Measurements from ENCODE around the gene CHRNE. TPM values are rescaled to one million over a fixed set of nuclear protein-coding genes. Genes with fewer than 3 reads are reported as not detected.

CHRNE gene
- total RNA-seq, 6 experiments from 2014 or later = 1.4 to 2.9 (median 2.0) TPM

- intact Hi-C loops (cut with DNase I) = no loop called here
- ATAC-seq = no peak
- TF ChIP-seq POLR2A (IDR thresholded peaks at IDR 0.05) (no peak), CTCF (IDR thresholded peaks at IDR 0.05) (no peak)
- Histone ChIP-seq H3K36me3 (peaks cover 0 to 37% (median 7%) of the 10 kb centered on the region in 4 donors), H3K27ac (peak overlapping the region; percentile 81 to 98 (median 97)), H3K4me3 (peak overlapping the region; percentile 86 to 100 (median 91)), H3K27me3 (no peaks in the 10 kb centered on the region), H3K9me3 (no peaks in the 10 kb centered on the region), H3K4me1 (peaks cover 0 to 35% (median 5%) of the 10 kb centered on the region in 4 donors)
- no peak for DNase-seq
- WGBS (ENCODE audit: insufficient coverage, low coverage, low lambda C conversion rate, missing lambda C conversion rate) = 0% methylated on average over 5 of the region's 7 CpGs
Measured at GRCh38 chr17:4947010-4947410, 44.1 kb upstream of the CHRNE start.

GRCh38 chr17:4946312-4946976 is 43.5 kb upstream of the CHRNE start:
- DNase-seq (no peak), ATAC-seq (no peak)
- Histone ChIP-seq H3K27ac (peak overlapping the region in 2 of 3 donors; percentile 97 to 98), H3K36me3 (peaks cover 0 to 37% (median 7%) of the 10 kb centered on the region in 4 donors), H3K9me3 (no peaks in the 10 kb centered on the region), H3K4me1 (peaks cover 0 to 39% (median 8%) of the 10 kb centered on the region in 4 donors), H3K4me3 (peak overlapping the region; percentile 86 to 100 (median 91)), H3K27me3 (no peaks in the 10 kb centered on the region)
- 18% methylated on average over 12 of the region's 16 CpGs for WGBS (ENCODE audit: insufficient coverage, low coverage, low lambda C conversion rate, missing lambda C conversion rate)
- TF ChIP-seq CTCF (IDR thresholded peaks at IDR 0.05) (no peak), POLR2A (IDR thresholded peaks at IDR 0.05) (no peak)
- intact Hi-C loops (cut with DNase I) = no loop called here

- 12% methylated on average over 3 of the region's 4 CpGs for WGBS (ENCODE audit: insufficient coverage, low coverage, low lambda C conversion rate, missing lambda C conversion rate)
- Histone ChIP-seq H3K27ac (peak overlapping the region in 2 of 3 donors; percentile 6 to 98), H3K9me3 (no peaks in the 10 kb centered on the region), H3K4me3 (peak overlapping the region; percentile 86 to 100 (median 91)), H3K36me3 (peaks cover 0 to 37% (median 7%) of the 10 kb centered on the region in 4 donors), H3K4me1 (peaks cover 0 to 40% (median 8%) of the 10 kb centered on the region in 4 donors), H3K27me3 (no peaks in the 10 kb centered on the region)
- ATAC-seq (no peak), DNase-seq (no peak)
- intact Hi-C loops (cut with DNase I) = no loop called here
- TF ChIP-seq POLR2A (IDR thresholded peaks at IDR 0.05) = no peak
- TF ChIP-seq CTCF (IDR thresholded peaks at IDR 0.05) = no peak
Measured at GRCh38 chr17:4945944-4946280, 43.0 kb upstream of the CHRNE start.

- DNase-seq = peak in 2 of 3 donors; percentile 82
- Histone ChIP-seq H3K27me3 (no peaks in the 10 kb centered on the region), H3K4me3 (peak overlapping the region in 2 of 3 donors; percentile 2 to 10), H3K27ac (peak overlapping the region in 2 of 3 donors; percentile 37 to 98), H3K9me3 (no peaks in the 10 kb centered on the region), H3K4me1 (peaks cover 0 to 35% (median 6%) of the 10 kb centered on the region in 4 donors), H3K36me3 (peaks cover 0 to 37% (median 7%) of the 10 kb centered on the region in 4 donors)
- WGBS (ENCODE audit: insufficient coverage, low coverage, low lambda C conversion rate, missing lambda C conversion rate) = 18% methylated on average over 7 of the region's 7 CpGs
- TF ChIP-seq CTCF (IDR thresholded peaks at IDR 0.05) = no peak
- peak; percentile 69 for TF ChIP-seq POLR2A (IDR thresholded peaks at IDR 0.05)
- intact Hi-C loops (cut with DNase I) = no loop called here
- ATAC-seq = peak in 3 of 4 donors; percentile 1 to 49 (median 16)
Measured at GRCh38 chr17:4945176-4945943, 42.5 kb upstream of the CHRNE start.
